IMR-90 (cell line): Measurements from ENCODE around the gene MYH9. TPM values are rescaled to one million over a fixed set of nuclear protein-coding genes. Genes with fewer than 3 reads are reported as not detected.

ENCODE experiments used
- ATAC-seq: fragments of 200-7000 bp; cut with Tn5 transposase; 2 replicates; pipeline ENCODE4 v1.9.1; 2020; ENCODE audit warnings: low read depth, mild to moderate bottlenecking, moderate library complexity
- BruUV-seq: library from RNA; stranded (reverse); fragments of 400-500 nt; replicated peaks from 2 replicates; lab custom pipeline; 2021; lab: Mats Ljungman, UMichigan
- CTCF ChIA-PET: fragments of 300-600 bp; formaldehyde crosslinking; extraction: SDS; loops from one replicate; lab custom pipeline; 2021; ENCODE audit warnings: antibody characterized with exemption; lab: Yijun Ruan, JAX
- POLR2A ChIA-PET: fragments of 300-600 bp; sonication (Branson Sonifier 250); formaldehyde crosslinking; loops from one replicate; lab custom pipeline; 2022; ENCODE audit warnings: antibody characterized with exemption; ENCODE audit not compliant: unreplicated experiment; lab: Charles Lee
- DNase-seq: peaks from one replicate; pipeline ENCODE4 v3.0.0; 2013
- H2AFZ ChIP-seq: replicated peaks from 2 replicates; pipeline ENCODE3; 2013; ENCODE audit warnings: low read length, mild to moderate bottlenecking; ENCODE audit not compliant: poor library complexity
- H2AK5ac ChIP-seq: 2 replicates; pipeline ENCODE4 v1.6.1; 2013; ENCODE audit warnings: low read depth, low read length, inconsistent platforms
- H2AK9ac ChIP-seq: replicated peaks from 2 replicates; pipeline ENCODE3; 2013; ENCODE audit warnings: mild to moderate bottlenecking, low read depth, low read length, moderate library complexity; ENCODE audit not compliant: poor library complexity
- H2BK120ac ChIP-seq: 2 replicates; pipeline ENCODE4 v1.6.1; 2013; ENCODE audit warnings: low read depth, low read length, inconsistent platforms
- H2BK15ac ChIP-seq: 3 replicates; pipeline ENCODE4 v1.6.1; 2013; ENCODE audit warnings: low read depth, low read length, inconsistent platforms
- H2BK20ac ChIP-seq: 2 replicates; pipeline ENCODE4 v1.6.1; 2013; ENCODE audit warnings: low read depth, mild to moderate bottlenecking, inconsistent platforms, low read length, moderate library complexity
- H2BK5ac ChIP-seq: 2 replicates; pipeline ENCODE4 v1.6.1; 2013; ENCODE audit warnings: mild to moderate bottlenecking, low read depth, low read length, inconsistent platforms; ENCODE audit not compliant: poor library complexity, severe bottlenecking
- H3K14ac ChIP-seq: replicated peaks from 2 replicates; pipeline ENCODE4 v1.6.1; 2013; ENCODE audit warnings: low read depth, low read length, inconsistent platforms
- H3K18ac ChIP-seq: 2 replicates; pipeline ENCODE4 v1.6.1; 2013; ENCODE audit warnings: low read depth, low read length, control low read depth
- H3K23ac ChIP-seq: 2 replicates; pipeline ENCODE4 v1.6.1; 2013; ENCODE audit warnings: low read depth, low read length, inconsistent platforms
- H3K27ac ChIP-seq: 2 replicates; pipeline ENCODE4 v1.5.1; 2013; ENCODE audit warnings: mild to moderate bottlenecking, control low read depth, low read length; ENCODE audit not compliant: insufficient read depth
- H3K27me3 ChIP-seq: 2 replicates; pipeline ENCODE4 v1.6.1; 2013; ENCODE audit warnings: low read length; ENCODE audit not compliant: control insufficient read depth, insufficient read depth
- H3K36me3 ChIP-seq: 2 replicates; pipeline ENCODE4 v1.6.1; 2013; ENCODE audit warnings: low read length, mixed read lengths; ENCODE audit not compliant: control insufficient read depth, insufficient read depth
- H3K4ac ChIP-seq: 2 replicates; pipeline ENCODE4 v1.6.1; 2013; ENCODE audit warnings: low read depth, low read length, inconsistent platforms
- H3K4me1 ChIP-seq: 2 replicates; pipeline ENCODE4 v1.6.1; 2013; ENCODE audit warnings: low read length, mixed read lengths; ENCODE audit not compliant: control insufficient read depth, insufficient read depth
- H3K4me2 ChIP-seq: 2 replicates; pipeline ENCODE4 v1.6.1; 2013; ENCODE audit warnings: low read depth, mild to moderate bottlenecking, control low read depth, low read length, moderate library complexity
- H3K4me3 ChIP-seq: 2 replicates; pipeline ENCODE4 v1.5.1; 2013; ENCODE audit warnings: low read depth, mild to moderate bottlenecking, control low read depth, low read length, moderate library complexity; ENCODE audit not compliant: insufficient read depth
- H3K56ac ChIP-seq: 2 replicates; pipeline ENCODE4 v1.6.1; 2013; ENCODE audit warnings: low read length, inconsistent platforms; ENCODE audit not compliant: insufficient read depth; ENCODE audit errors: extremely low read depth
- H3K79me1 ChIP-seq, 2 experiments: 2 replicates each; pipeline ENCODE4 v1.6.1; 2013; ENCODE audit warnings: low read length in 2 of 2, inconsistent platforms in 1 of 2, low read depth in 1 of 2
- H3K9ac ChIP-seq: 2 replicates; pipeline ENCODE4 v1.6.1; 2013; ENCODE audit warnings: low read depth, low read length, control low read depth
- H3K9me1 ChIP-seq: 2 replicates; pipeline ENCODE4 v1.6.1; 2013; ENCODE audit warnings: low read length, inconsistent platforms; ENCODE audit not compliant: insufficient read depth
- H3K9me3 ChIP-seq: 2 replicates; pipeline ENCODE4 v1.6.1; 2013; ENCODE audit warnings: low read length; ENCODE audit not compliant: control insufficient read depth, insufficient read depth
- H4K20me1 ChIP-seq: 2 replicates; pipeline ENCODE4 v1.6.1; 2013; ENCODE audit warnings: low read length, inconsistent platforms; ENCODE audit not compliant: insufficient read depth
- H4K5ac ChIP-seq: 2 replicates; pipeline ENCODE4 v1.6.1; 2013; ENCODE audit warnings: mild to moderate bottlenecking, low read depth, low read length, control low read depth
- H4K8ac ChIP-seq, 2 experiments: 2 replicates each; pipeline ENCODE4 v1.6.1; 2013; ENCODE audit warnings: low read depth in 2 of 2, low read length in 2 of 2, control low read depth in 1 of 2, inconsistent platforms in 1 of 2
- H4K91ac ChIP-seq: 2 replicates; pipeline ENCODE4 v1.6.1; 2013; ENCODE audit warnings: low read depth, low read length, inconsistent platforms; ENCODE audit not compliant: insufficient read depth
- BHLHE40 ChIP-seq: fragments of 150-350 bp; IDR thresholded peaks from 2 replicates; pipeline ENCODE4 v1.6.1; 2016; ENCODE audit warnings: mild to moderate bottlenecking, low read depth, low read length
- CEBPB ChIP-seq: IDR thresholded peaks from 2 replicates; pipeline ENCODE4 v1.6.1; 2012; ENCODE audit warnings: low read depth, low read length, improper control_type of control experiment
- FOS ChIP-seq: fragments of 150-350 bp; IDR thresholded peaks from 2 replicates; pipeline ENCODE4 v1.6.1; 2016; ENCODE audit warnings: low read depth, low read length
- MXI1 ChIP-seq: IDR thresholded peaks from 2 replicates; pipeline ENCODE4 v1.6.1; 2012; ENCODE audit warnings: low read depth, mild to moderate bottlenecking, low read length, moderate library complexity, borderline replicate concordance
- RAD21 ChIP-seq: IDR thresholded peaks from 2 replicates; pipeline ENCODE4 v1.6.1; 2012; ENCODE audit warnings: low read length, improper control_type of control experiment
- RCOR1 ChIP-seq: IDR thresholded peaks from 2 replicates; pipeline ENCODE4 v1.6.1; 2012; ENCODE audit warnings: mild to moderate bottlenecking, low read length, improper control_type of control experiment; ENCODE audit not compliant: insufficient replicate concordance
- USF2 ChIP-seq: fragments of 150-350 bp; IDR thresholded peaks from 2 replicates; pipeline ENCODE4 v1.6.1; 2017; ENCODE audit warnings: mild to moderate bottlenecking, antibody characterized with exemption, low read length, low read depth
- WGBS, 2 experiments: methylation state at CpG; one replicate each; pipeline versions ENCODE4 v1.1.5 to v1.1.7; 2013; ENCODE audit warnings: missing lambda C conversion rate in 2 of 2; ENCODE audit not compliant: insufficient read length in 1 of 2; ENCODE audit errors: extremely low coverage in 2 of 2; 5-methylcytosine and 5-hydroxymethylcytosine counted together
- dilution Hi-C: fragments of 300-500 bp; cut with HindIII; formaldehyde crosslinking; loops from one replicate; pipeline ENCODE4 v1.14.3; 2018; ENCODE audit warnings: low sequenced_read_pairs; ENCODE audit not compliant: unreplicated experiment
- in situ Hi-C: fragments of 300-500 bp; cut with MboI; formaldehyde crosslinking; loops from 3 replicates; pipeline ENCODE4 v1.14.3; 2019; ENCODE audit warnings: low sequenced_read_pairs, inconsistent platforms, mixed read lengths
- intact Hi-C: fragments of 100-400 bp; cut with micrococcal nuclease; formaldehyde crosslinking; loops from 2 replicates; pipeline ENCODE4 v1.10.0; 2022
- polyA plus RNA-seq, 3 experiments: library from polyadenylated mRNA; depleted of rRNA; stranded (reverse); fragments of >200 nt; gene quantifications; 2 replicates each; pipeline ENCODE4 v1.2.3, GENCODE V29; 2012; ENCODE audit warnings: low replicate concordance in 1 of 3
- total RNA-seq: library from RNA; depleted of rRNA; stranded (reverse); fragments of >200 nt; gene quantifications from 2 replicates; pipeline ENCODE4 v1.2.3, GENCODE V29; 2012
- TF ChIP-seq, protein P1 (sequence below): conservative IDR thresholded peaks from 2 replicates; pipeline ENCODE4 v1.5.1; 2012; ENCODE audit warnings: mild to moderate bottlenecking, low read depth, low read length, improper control_type of control experiment

MYH9 gene
- total and polyA plus RNA-seq, 2 of the 4 experiments (the other 2 are of a cell fraction): 475 to 554 TPM

GRCh38 chr22:36419177-36419911 lies 31.6 kb upstream of the MYH9 start:
- H2BK15ac ChIP-seq: peak overlapping the region; percentile 48; the same call in 1 of the 3 replicates
- H3K27me3 ChIP-seq: no peaks in the 10 kb centered on the region
- 0% methylated on average over 1 of the region's 13 CpGs; no CpG with 5 or more reads in 1 of the 2 experiments for WGBS, 2 experiments
- peak overlapping the region; percentile 90 for H2BK120ac ChIP-seq
- H2AK5ac ChIP-seq: peak overlapping the region; percentile 85
- intact Hi-C loops (loop anchor here (5.0 kb wide), 1 partner anchor 48 kb away; no protein-coding TSS in a partner anchor), in situ Hi-C loops (no loop called here), dilution Hi-C loops (no loop called here)
- H3K9me1 ChIP-seq: peaks cover 19% of the 10 kb centered on the region
- H3K4me3 ChIP-seq: no peak overlapping the region
- peak overlapping the region; percentile 93 for H3K4ac ChIP-seq
- H3K9me3 ChIP-seq: no peaks in the 10 kb centered on the region
- peak overlapping the region; percentile 90 for H3K27ac ChIP-seq
- H3K14ac ChIP-seq: peak overlapping the region; percentile 54; the same call in 1 of the 2 replicates
- peak overlapping the region; percentile 61 for H3K4me2 ChIP-seq
- H3K4me1 ChIP-seq: peaks cover 28% of the 10 kb centered on the region
- peak overlapping the region; percentile 71 for H2AFZ ChIP-seq
- H3K18ac ChIP-seq: peak overlapping the region; percentile 71; the same call in 1 of the 2 replicates
- TF ChIP-seq RCOR1: peak; percentile 37
- TF ChIP-seq CEBPB: peak; percentile 93
- peak; percentile 86 for TF ChIP-seq USF2
- TF ChIP-seq, protein P1, sequence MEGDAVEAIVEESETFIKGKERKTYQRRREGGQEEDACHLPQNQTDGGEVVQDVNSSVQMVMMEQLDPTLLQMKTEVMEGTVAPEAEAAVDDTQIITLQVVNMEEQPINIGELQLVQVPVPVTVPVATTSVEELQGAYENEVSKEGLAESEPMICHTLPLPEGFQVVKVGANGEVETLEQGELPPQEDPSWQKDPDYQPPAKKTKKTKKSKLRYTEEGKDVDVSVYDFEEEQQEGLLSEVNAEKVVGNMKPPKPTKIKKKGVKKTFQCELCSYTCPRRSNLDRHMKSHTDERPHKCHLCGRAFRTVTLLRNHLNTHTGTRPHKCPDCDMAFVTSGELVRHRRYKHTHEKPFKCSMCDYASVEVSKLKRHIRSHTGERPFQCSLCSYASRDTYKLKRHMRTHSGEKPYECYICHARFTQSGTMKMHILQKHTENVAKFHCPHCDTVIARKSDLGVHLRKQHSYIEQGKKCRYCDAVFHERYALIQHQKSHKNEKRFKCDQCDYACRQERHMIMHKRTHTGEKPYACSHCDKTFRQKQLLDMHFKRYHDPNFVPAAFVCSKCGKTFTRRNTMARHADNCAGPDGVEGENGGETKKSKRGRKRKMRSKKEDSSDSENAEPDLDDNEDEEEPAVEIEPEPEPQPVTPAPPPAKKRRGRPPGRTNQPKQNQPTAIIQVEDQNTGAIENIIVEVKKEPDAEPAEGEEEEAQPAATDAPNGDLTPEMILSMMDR: 0 out of 2 replicates have a peak, but pooled peaks have one; percentile 2
- peak; percentile 63 for TF ChIP-seq BHLHE40
- TF ChIP-seq RAD21: no peak; the same call in 1 of the 2 replicates
- no peak; the same call in 1 of the 2 replicates for TF ChIP-seq FOS
- TF ChIP-seq MXI1: peak; percentile 84
- peak overlapping the region; percentile 50 for H2BK20ac ChIP-seq
- H2BK5ac ChIP-seq: peak overlapping the region; percentile 70
- peak overlapping the region; percentile 51; the same call in 1 of the 2 replicates for H3K9ac ChIP-seq
- H2AK9ac ChIP-seq: peak overlapping the region; percentile 65
- peaks cover 0 to 18% of the 10 kb centered on the region in 2 experiments; a peak in 2 of 4 replicates for H3K79me1 ChIP-seq
- POLR2A ChIA-PET: interaction anchor here (0.6 to 1.0 kb wide), 5 partner anchors 10 to 52 kb away, joined by 4 to 12 read pairs (median 8); no protein-coding TSS in a partner anchor
- ATAC-seq (peak; percentile 86), DNase-seq (peak; percentile 96)
- H3K23ac ChIP-seq: peak overlapping the region; percentile 44; the same call in 1 of the 2 replicates
- peak overlapping the region in 1 of 2 experiments; percentile 87; a peak in 2 of 4 replicates for H4K8ac ChIP-seq
- BruUV-seq: no TSS peak
- no peaks in the 10 kb centered on the region for H4K20me1 ChIP-seq
- no peak overlapping the region for H3K56ac ChIP-seq
- CTCF ChIA-PET: no interaction called here
- H4K91ac ChIP-seq: peak overlapping the region; percentile 90
- peak overlapping the region; percentile 66; the same call in 1 of the 2 replicates for H4K5ac ChIP-seq
- no peaks in the 10 kb centered on the region for H3K36me3 ChIP-seq
